GM19397 (cell line): Measurements from ENCODE around the gene TCFL5.

Source experiments
- ATAC-seq: cut with Tn5 transposase; IDR thresholded peaks from one replicate; pipeline ENCODE4 v1.9.1; 2021; ENCODE audit warnings: mild to moderate bottlenecking, moderate library complexity; ENCODE audit not compliant: unreplicated experiment

TCFL5 gene

DNA sequence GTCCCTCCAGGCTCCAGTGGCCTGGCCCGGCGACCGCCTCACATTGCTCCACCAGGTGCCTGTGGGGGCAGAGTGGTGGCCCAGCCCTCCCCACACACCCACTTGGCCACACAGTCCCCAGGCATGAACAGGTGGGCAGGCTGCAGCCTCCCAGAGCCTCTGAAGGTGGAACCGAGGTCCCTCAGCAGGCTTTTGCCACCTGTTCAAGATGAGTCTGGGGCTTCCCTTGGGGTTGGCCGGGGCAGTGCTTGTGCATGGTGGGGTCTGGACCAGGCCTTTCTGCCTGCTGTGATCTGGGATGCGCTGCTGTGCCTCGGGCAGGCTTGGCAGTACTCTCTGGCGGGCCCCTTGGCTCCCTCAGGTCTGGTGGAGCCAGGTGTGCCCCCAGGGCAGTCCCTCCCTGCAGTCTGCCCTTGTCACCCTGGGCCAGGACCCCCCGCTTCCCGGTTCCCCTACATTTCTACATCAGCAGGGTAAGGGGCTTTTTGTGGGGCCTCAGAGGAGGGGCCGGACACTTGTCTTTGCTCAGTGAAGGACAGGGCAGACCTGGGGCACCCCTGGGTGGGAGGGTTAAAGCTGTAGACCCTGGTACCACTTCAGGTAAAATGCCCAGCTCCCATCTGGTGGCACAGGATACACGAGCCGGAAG, 47.4 kb downstream of the TCFL5 start:
- no peak for ATAC-seq

DNA sequence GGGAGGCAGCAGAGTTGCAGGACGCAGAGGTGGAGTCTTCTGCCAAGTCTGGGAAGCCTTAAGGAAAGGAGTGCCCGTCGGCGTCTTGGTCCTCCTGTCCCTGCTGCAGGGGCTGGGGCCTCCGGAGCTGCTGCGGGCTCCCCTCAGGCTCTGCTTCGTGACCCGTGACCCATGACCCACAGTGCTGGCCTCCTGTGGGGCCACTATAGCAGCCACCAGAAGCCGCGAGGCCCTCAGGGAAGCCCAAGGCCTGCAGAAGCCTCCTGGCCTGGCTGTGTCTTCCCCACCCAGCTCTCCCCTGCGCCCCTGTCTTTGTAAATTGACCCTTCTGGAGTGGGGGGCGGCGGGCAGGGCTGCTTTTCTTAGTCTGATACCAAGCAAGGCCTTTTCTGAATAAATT, 48.0 kb downstream of the TCFL5 start:
- ATAC-seq, result no peak

DNA sequence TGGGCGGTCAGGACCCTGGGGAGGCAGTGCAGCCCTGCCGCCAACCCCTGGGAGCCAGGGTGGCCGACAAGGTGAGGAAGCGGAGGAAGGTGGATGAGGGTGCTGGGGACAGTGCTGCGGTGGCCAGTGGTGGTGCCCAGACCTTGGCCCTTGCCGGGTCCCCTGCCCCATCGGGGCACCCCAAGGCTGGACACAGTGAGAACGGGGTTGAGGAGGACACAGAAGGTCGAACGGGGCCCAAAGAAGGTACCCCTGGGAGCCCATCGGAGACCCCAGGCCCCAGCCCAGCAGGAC, 48.8 kb downstream of the TCFL5 start:
- no peak for ATAC-seq

DNA sequence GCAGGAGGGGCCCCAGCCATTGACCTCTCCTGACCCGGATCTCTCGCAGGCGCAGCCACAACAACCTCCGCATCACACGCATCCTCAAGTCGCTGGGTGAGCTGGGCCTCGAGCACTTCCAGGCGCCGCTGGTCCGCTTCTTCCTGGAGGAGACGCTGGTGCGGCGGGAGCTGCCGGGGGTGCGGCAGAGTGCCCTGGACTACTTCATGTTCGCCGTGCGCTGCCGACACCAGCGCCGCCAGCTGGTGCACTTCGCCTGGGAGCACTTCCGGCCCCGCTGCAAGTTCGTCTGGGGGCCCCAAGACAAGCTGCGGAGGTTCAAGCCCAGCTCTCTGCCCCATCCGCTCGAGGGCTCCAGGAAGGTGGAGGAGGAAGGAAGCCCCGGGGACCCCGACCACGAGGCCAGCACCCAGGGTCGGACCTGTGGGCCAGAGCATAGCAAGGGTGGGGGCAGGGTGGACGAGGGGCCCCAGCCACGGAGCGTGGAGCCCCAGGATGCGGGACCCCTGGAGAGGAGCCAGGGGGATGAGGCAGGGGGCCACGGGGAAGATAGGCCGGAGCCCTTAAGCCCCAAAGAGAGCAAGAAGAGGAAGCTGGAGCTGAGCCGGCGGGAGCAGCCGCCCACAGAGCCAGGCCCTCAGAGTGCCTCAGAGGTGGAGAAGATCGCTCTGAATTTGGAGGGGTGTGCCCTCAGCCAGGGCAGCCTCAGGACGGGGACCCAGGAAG, 49.3 kb downstream of the TCFL5 start:
- ATAC-seq, result no peak

DNA sequence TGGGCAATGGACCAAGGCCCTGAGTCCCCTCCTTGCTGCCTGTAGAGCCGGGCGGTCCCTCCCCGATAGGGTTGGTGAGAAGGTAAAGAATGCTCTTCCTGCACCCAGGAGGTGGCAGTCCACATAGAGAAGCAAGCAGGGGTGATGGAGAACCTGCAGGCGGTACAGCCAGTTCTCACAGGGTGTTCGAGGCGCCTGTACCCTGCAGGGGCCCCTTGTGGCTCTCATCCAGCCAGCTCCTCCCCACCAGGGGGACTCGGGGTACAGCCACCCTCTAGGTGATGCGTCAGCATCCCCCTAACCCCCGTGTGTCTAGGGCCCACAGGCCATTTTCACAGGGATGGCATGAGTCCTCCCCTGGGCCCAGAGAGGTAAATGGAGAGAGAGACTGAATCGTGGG, 49.9 kb downstream of the TCFL5 start:
- no peak for ATAC-seq

DNA sequence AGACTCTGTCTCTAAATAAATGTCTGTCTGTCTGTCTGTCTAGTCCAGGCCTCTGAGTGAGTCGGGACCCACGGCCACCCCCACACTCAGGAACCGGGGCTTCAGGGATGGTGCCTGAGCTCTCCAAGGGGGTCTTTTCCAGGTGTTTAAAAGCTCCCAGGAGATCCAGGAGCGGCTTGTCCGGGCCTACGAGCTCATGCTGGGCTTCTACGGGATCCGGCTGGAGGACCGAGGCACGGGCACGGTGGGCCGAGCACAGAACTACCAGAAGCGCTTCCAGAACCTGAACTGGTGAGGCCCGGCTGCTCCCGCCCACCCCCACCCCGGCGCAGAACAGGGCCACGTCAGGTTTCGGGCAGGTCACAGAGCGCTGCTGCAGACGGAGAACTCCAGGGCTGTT, 50.3 kb downstream of the TCFL5 start:
- ATAC-seq, result no peak

DNA sequence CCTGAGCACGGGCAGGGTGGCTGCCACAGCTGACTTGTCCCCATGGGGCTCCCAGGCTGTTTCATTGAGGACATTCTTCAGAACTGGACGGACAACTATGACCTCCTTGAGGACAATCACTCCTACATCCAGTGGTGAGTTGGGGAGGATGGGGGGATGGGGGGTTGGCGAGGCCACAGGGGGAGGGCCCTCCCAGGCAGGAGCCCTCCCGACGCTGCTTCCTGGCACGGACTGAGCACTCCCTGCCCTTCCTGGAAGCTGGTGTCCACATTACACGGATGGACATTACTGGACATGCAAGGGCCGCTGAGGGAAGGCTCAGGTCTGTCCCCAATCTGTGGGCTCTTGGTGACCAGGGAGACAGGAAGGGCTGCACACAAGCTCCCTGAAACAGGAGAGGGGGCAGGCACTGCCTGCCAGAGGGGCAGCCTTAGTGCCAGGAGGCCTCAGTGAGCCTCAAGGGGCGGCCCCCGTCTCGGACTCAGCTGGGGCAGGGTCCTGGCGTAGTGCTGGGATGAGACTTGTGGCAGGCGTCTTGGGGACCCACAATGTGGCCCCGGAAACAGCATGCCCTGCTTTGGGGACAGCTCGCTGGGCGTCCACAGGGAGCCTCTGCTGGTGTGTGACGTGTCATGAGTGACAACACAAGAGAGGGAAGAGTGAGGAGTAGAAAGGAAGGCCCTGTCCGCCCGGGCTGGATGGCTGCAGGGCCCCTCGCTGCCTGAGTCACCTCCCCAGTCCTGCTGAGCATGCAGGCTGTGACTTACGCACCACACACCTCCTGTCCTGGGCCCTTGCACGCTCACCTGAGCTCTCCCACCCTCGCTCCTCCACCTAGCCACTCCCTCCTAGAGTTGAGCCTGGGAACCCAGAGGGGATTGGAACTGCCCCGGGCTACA, 51.8 kb downstream of the TCFL5 start:
- no peak for ATAC-seq

DNA sequence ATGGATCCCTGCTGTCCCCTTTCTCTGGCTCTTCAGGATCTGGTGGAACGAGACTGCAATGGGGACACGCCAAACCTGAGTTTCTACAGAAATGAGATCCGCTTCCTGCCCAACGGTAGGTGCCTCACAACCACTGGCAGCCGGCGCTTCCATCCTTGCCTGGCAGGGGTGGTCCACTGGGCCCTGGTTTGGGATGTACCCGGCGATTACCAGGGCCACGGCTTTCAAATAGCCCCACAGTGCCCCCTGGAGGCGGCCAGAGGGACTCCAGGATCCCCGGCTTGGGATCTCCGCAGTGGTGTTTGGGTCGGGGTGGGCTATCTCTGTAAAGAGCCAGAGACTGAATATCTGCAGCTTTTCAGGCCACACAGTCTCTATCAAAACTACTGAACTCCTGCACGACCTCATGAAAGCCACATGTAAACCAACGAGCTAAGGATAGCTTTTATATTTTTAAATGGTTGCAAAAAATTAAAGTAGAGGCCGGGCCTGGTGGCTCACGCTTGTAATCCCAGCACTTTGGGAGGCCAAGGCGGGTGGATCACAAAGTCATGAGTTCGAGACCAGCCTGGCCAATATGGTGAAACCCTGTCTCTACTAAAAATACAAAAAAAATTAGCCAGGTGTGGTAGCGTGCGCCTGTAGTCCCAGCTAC, 53.3 kb downstream of the TCFL5 start:
- no peak for ATAC-seq

DNA sequence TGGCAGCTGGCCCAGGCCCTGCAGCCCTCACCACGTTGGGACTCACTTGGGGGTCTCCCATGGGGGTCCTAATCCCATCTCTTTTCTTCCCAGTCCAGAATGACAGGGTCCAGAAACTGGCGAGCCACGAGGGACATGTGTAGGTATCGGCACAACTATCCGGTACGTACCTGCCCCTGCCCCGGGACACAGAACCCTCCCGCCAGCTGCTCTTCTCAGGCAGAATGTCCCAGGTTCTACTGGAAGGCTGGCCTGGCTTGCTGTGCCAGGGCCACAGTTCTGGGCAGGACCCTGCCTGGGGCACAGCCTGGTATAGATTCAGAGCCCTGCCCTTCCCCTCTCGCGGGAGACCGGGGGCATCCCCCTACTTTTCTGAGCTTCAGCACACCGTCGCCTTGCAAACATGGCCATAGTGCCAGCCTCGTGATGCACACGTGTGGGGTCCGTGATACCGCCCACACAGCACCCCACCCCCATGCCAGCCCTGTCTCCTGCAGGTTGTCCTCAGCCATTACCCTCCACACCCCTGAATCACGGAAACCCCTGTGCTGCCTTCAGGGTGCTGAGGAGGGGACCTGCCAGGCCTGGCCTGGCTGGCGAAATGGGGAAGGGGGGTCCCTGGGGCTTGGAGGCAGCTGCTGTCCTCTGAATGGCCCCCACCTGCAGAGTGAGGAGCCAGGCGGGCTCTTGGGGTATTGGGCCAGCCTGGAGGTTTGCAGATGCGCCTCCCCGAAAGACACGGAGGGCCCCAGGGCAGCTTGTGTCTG, 54.0 kb downstream of the TCFL5 start:
- no peak for ATAC-seq

DNA sequence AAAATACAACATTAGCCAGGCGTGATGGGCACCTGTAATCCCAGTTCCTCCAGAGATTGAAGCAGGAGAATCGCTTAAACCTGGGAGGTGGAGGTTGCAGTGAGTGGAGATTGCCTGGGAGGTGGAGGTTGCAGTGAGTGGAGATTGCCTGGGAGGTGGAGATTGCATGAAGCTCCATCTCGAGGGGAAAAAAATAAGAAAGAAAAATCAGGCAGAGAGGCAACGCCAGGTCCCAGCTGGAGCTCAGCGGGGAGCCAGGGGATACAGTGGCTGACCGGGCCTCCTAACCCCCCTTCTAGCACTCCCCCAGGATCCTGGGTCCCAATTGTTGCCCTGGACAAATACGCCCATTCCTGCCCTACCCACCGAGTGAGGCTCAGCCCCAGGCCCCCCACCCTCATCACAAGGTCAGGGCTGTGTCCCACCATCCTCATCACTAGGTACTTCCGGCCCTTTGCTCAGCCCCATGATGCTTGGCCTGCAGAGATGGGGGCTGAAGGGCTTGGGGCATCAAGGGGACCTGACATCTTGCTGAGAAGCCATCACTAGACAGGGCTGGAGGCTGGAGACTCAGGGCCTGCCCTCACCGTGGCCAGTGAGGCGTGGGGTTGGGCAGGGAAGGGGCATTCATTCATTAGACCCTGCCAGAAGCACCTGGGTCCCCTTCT, 55.1 kb downstream of the TCFL5 start:
- ATAC-seq, result no peak

DNA sequence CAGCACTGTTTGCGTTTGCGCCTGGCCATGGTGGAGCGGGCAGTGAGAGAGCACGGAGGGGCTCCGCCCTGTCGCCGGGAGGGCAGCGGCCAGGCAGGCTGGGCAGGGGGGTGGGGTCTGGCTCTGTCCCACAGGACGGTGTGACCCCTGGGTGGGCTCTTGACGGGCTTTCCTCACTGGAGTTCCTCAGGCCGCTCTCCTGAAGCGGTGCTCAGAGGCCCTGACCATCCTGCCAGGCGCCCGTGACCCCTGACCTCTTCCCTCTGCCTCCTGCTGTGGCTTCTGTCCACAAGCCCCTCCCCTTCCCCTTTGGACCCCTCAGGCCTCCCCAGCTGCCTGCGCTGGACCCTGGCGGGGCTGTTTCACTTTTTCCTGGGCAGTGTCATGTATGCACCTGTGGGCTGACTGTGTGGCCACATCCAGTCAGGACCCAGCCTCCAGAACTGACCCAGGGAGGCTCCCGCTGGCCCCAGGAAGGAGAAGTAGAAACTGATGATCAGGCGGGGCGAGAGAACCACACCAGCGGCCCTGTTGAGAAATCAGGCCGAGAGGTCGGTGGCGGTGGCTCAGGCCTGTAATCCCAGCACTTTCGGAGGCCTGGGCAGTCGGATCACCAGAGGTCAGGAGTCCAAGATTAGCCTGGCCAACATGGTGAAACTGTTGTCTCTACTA, 55.8 kb downstream of the TCFL5 start:
- no peak for ATAC-seq

DNA sequence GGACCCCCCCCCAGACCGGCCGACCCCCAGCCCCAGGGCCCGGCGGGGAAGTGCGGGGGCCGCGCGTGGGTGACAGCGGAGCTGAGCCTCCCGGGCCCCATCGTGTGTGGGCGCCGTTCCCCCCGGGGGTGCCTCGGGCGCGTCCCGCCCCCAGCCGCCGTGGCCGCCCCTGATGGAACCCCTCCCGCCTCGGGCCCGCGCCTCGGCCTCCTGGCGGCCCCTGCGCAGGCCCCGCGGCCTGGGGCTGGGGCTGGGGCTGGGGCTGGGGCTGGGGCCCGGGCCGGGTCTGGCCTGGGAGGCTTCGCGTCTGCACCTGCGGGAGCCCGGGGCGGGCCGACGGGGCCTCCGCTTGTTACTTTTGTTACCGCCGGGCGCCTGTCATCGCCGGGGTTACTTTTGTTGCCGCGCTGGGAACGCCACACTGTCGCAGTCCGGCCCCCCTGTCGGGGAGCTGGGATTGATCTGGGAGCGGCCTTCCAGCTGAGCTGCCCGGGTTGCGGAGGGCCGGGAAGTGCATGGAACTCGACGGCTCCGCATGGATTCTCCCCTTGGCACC, 56.4 kb downstream of the TCFL5 start:
- ATAC-seq, result no peak

DNA sequence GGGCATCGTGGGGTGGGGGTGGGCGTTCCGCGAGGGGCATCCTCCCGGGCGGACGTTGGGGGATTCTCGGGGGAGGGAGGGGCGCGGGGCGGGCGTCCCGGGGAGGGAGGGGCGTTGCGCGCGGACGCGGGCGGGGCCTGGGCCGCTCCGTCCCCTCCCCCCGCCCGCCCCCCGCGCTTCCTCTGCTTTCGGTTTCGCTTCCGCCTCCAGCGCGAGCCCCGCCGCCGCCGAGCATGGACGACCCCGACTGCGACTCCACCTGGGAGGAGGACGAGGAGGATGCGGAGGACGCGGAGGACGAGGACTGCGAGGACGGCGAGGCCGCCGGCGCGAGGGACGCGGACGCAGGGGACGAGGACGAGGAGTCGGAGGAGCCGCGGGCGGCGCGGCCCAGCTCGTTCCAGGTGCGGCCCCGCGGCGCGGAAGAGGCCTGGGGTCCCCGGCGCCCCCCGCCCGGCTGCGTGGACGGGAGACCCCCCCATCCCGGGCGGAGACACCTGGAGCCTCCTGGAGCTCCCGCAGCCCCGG, 56.9 kb downstream of the TCFL5 start, which contains the start of gene OGFR:
Gene OGFR, plus strand, starts transcription at position 209 of the 528 bp plus-strand sequence. Its CDS starts 25 bp downstream, at position 234.
- ATAC-seq, result no peak

DNA sequence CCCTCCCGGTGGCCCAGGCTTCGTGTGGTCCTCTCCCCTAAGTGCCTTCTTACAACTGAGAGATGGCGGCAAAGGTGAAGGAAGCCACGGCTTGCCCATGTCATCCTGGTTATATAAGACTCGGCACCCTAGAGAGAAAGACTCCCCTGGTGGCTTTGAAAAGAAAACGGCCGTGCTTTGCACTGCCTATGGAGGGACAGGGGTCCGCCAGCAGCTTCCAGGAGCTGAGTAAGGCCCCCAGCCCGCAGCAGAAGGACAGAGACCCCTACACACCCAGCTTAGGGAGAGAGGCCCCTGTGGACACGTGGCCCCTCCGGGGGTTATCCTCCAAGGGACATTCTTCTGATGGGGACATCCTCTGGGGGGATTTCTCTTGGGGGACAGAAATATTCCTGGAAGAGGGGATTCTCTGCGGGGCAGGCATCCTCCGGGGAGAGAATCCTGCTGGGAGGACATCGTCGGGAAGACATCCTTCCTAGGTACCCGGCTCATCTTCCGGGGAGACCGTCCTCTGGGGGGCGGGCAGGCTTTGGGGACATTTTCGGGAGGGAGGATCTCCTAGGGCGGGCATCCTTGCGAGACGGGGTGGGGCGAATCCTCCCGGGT, 57.5 kb downstream of the TCFL5 start:
- ATAC-seq, result no peak

DNA sequence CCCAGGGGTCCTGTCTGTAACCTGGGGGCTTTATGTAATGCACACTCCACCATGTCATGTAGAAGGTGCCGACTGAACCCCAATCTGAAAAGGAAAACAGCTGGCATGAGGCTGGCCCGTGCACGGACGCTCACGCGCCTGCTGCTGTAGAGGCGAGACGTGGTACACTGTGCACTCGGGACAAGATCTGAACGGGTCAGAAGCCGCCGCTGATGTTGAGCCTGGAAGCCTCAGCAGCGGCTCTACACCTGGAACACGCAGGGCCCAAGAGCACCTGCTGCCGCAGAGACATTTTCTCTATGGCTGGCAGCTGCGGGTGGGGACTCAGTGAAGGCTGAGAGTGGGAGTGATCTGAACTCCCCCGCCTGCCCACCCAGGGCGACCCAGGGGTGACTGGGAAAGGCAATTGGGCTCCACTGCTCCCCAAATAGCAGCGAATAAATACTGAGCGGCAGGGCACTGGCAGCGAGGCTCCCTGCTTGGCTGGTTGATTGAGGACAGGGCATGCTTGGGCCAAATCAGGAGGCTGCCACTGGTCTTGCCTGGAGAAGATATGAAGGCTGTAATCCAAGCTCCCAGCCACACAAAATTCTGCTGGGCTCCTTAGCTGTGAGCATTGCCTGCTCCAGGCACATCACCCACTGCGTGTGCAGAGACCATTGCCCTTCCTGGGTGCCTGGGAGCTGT, 59.5 kb downstream of the TCFL5 start:
- ATAC-seq, result no peak

DNA sequence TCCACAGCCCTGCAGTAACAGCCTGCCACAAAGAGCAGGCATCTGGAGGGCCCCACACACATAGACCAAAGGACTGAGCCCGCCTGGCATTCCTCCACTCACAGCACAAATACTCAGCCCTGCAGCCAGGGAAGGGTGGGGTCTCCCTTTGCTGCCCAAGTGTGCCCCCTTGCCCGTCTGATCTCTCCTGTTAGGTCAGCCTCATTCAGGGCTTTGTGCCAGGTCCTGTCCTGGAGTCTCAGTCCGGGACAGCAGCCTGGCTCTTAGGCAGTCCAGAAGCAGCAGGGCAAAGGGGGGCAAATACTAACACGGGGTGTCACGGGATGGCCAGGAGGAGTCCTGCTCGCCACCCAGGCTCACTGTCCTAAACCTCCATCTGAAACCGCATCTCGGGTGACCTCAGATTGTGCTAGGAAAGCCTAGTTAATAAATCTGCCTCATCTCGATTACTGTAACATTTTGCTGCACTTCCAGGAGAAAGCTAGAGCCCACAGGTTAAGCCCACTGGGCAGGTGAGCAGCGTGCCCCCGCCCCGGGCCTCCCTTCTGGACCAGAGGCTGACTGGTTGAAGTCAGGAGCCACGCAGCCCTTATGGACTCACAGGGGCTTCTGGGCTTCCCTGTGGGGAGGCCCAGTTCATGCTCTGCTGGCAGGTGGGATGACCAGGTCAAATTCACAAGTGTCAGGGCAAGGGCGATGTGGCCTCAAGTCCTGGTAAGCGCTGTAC, 60.2 kb downstream of the TCFL5 start:
- ATAC-seq, result no peak
